GM12878 (cell line): Measurements from ENCODE around the gene RNF181. TPM values are rescaled to one million over a fixed set of nuclear protein-coding genes. Genes with fewer than 3 reads are reported as not detected.
A peak's percentile ranks its signal among the peaks of the same experiment; 100 is the strongest.

Experiments
- ATF2 ChIP-seq: IDR thresholded peaks from 2 replicates; pipeline ENCODE4 v1.6.1; 2012; ENCODE audit warnings: low read length, inconsistent platforms
- BHLHE40 ChIP-seq, 2 experiments: fragments of 450-650 bp in 1 of 2; IDR thresholded peaks; 2 replicates each; pipeline ENCODE4 v1.6.1; 2011 to 2017; ENCODE audit warnings: low read depth in 2 of 2, borderline replicate concordance in 1 of 2, improper control_type of control experiment in 1 of 2, low read length in 1 of 2, mild to moderate bottlenecking in 1 of 2
- CHD4 ChIP-seq: fragments of 200-600 bp; sonication (generic); IDR thresholded peaks from 2 replicates; pipeline ENCODE4 v1.6.1; 2016; ENCODE audit warnings: mild to moderate bottlenecking
- CUX1 ChIP-seq: IDR thresholded peaks from 2 replicates; pipeline ENCODE4 v1.6.1; 2012; ENCODE audit warnings: improper control_type of control experiment, low read depth, low read length; ENCODE audit not compliant: insufficient replicate concordance
- FOXK2 ChIP-seq: fragments of 450-650 bp; IDR thresholded peaks from 2 replicates; pipeline ENCODE4 v1.6.1; 2017; ENCODE audit warnings: mild to moderate bottlenecking, moderate library complexity
- HDAC6 ChIP-seq: fragments of 200-600 bp; sonication (generic); IDR thresholded peaks from one replicate; pipeline ENCODE4 v1.8.0; 2017; ENCODE audit warnings: antibody characterized with exemption; ENCODE audit not compliant: unreplicated experiment
- JUNB ChIP-seq: IDR thresholded peaks from 2 replicates; pipeline ENCODE4 v1.6.1; 2016; ENCODE audit warnings: antibody characterized with exemption, mild to moderate bottlenecking
- NFYB ChIP-seq: IDR thresholded peaks from 2 replicates; pipeline ENCODE4 v1.6.1; 2011; ENCODE audit warnings: low read depth, mild to moderate bottlenecking, low read length, improper control_type of control experiment, moderate library complexity; ENCODE audit not compliant: insufficient read depth
- SMAD1 ChIP-seq: fragments of 450-650 bp; IDR thresholded peaks from 2 replicates; pipeline ENCODE4 v1.6.1; 2018; ENCODE audit warnings: mild to moderate bottlenecking, low read depth; ENCODE audit not compliant: partially characterized antibody
- SMARCA5 ChIP-seq: fragments of 450-650 bp; IDR thresholded peaks from 2 replicates; pipeline ENCODE4 v1.6.1; 2017; ENCODE audit warnings: mild to moderate bottlenecking
- TCF7 ChIP-seq: IDR thresholded peaks from 2 replicates; pipeline ENCODE4 v1.6.1; 2014; ENCODE audit warnings: antibody characterized with exemption, borderline replicate concordance
- ZSCAN29 ChIP-seq: fragments of 450-650 bp; IDR thresholded peaks from 2 replicates; pipeline ENCODE4 v1.6.1; 2017; ENCODE audit warnings: mild to moderate bottlenecking, moderate library complexity
- polyA plus RNA-seq, 11 experiments: library from polyadenylated mRNA; depleted of rRNA in 4 of 11; unstranded in 6 of 11; stranded (reverse) in 5 of 11; fragments of >200 nt; fragmentation: Nextera tagmentation in 4 of 11; fragmentation: Illumina TruSeq in 1 of 11; extraction: Ambion mirVana in 4 of 11; extraction: Trizol in 1 of 11; gene quantifications; 1 replicate in 1 of 11; 2 replicates in 10 of 11; pipeline versions ENCODE4 v1.2.1 to v1.2.3, GENCODE V29; 2011 to 2016; ENCODE audit warnings: inconsistent platforms in 2 of 11, missing spikeins in 2 of 11, low read depth in 1 of 11
- total RNA-seq, 4 experiments: library from RNA; depleted of rRNA in 3 of 4; stranded (reverse); fragments of >200 nt in 3 of 4; fragmentation: Illumina TruSeq in 1 of 4; extraction: Trizol in 1 of 4; gene quantifications; 2 replicates each; pipeline versions ENCODE4 v1.2.1 to v1.2.3, GENCODE V29; 2013 to 2021
- TF ChIP-seq, protein P1 (sequence below): IDR thresholded peaks from 2 replicates; pipeline ENCODE4 v1.6.1; 2011; ENCODE audit warnings: low read depth, low read length, improper control_type of control experiment, borderline replicate concordance
- TF ChIP-seq, protein P2 (sequence below): fragments of 450-650 bp; IDR thresholded peaks from 2 replicates; pipeline ENCODE4 v1.6.1; 2017; ENCODE audit warnings: mild to moderate bottlenecking, moderate library complexity

RNF181 gene
- total and polyA plus RNA-seq, 10 of the 15 experiments (the other 5 are each of a cell fraction or from before 2014, with no cell fraction given), result 101 to 409 (median 213) TPM

- TF ChIP-seq, protein P1, sequence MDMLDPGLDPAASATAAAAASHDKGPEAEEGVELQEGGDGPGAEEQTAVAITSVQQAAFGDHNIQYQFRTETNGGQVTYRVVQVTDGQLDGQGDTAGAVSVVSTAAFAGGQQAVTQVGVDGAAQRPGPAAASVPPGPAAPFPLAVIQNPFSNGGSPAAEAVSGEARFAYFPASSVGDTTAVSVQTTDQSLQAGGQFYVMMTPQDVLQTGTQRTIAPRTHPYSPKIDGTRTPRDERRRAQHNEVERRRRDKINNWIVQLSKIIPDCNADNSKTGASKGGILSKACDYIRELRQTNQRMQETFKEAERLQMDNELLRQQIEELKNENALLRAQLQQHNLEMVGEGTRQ, result no peak
- TF ChIP-seq SMAD1 (peak; percentile 41), ATF2 (no peak), JUNB (peak; percentile 89), ZSCAN29 (no peak), CHD4 (no peak), FOXK2 (peak; percentile 34; the same call in 1 of the 2 replicates), SMARCA5 (no peak), CUX1 (no peak), BHLHE40 (IDR thresholded peaks at IDR 0.05; ENCODE audit: borderline replicate concordance in 1 of 2, low read depth in 2 of 2, low read length in 1 of 2) (peak in 1 of 2 experiments; percentile 39; a peak in 1 of 4 replicates), HDAC6 (peak; percentile 65), TCF7 (no peak), NFYB (no peak)
- TF ChIP-seq, protein P2, sequence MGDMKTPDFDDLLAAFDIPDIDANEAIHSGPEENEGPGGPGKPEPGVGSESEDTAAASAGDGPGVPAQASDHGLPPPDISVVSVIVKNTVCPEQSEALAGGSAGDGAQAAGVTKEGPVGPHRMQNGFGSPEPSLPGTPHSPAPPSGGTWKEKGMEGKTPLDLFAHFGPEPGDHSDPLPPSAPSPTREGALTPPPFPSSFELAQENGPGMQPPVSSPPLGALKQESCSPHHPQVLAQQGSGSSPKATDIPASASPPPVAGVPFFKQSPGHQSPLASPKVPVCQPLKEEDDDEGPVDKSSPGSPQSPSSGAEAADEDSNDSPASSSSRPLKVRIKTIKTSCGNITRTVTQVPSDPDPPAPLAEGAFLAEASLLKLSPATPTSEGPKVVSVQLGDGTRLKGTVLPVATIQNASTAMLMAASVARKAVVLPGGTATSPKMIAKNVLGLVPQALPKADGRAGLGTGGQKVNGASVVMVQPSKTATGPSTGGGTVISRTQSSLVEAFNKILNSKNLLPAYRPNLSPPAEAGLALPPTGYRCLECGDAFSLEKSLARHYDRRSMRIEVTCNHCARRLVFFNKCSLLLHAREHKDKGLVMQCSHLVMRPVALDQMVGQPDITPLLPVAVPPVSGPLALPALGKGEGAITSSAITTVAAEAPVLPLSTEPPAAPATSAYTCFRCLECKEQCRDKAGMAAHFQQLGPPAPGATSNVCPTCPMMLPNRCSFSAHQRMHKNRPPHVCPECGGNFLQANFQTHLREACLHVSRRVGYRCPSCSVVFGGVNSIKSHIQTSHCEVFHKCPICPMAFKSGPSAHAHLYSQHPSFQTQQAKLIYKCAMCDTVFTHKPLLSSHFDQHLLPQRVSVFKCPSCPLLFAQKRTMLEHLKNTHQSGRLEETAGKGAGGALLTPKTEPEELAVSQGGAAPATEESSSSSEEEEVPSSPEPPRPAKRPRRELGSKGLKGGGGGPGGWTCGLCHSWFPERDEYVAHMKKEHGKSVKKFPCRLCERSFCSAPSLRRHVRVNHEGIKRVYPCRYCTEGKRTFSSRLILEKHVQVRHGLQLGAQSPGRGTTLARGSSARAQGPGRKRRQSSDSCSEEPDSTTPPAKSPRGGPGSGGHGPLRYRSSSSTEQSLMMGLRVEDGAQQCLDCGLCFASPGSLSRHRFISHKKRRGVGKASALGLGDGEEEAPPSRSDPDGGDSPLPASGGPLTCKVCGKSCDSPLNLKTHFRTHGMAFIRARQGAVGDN, result no peak
Measured at GRCh38 chr2:85561280-85562212, 34.0 kb upstream of the RNF181 start, which contains the start of gene GGCX (continued).
